Stimulated activated CD8-positive, alpha-beta memory T cell treated with anti-CD3 and anti-CD28 coated beads, Interleukin-4, amount 100 ng/mL, for 24 hours (primary cell): ENCODE results near the gene DGUOK.

Experiments
- DNase-seq: peaks from one replicate; pipeline ENCODE4 v3.0.0-alpha.2; 2020; ENCODE audit warnings: low read depth

DGUOK gene

DNA sequence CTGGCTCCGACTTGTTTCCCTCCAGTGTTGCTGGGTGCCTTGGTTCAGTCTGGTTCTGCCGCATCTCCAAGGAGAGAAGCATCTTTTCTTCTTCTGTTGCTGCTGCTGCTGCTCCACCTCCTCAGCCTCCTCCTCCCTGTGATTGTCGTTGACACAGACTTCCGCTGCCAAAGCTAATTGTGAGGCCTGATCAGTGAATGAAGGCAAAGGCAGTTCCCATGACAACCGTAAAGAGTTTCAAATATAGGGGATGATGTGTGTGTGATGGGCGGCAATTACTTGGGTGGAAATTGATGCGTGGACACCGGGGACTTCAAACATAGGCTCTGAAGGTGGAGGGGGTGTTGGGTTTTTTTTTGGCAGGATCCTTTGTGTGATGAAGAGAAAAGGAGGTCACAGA is 71.8 kb downstream of the DGUOK start:
- no peak for DNase-seq

DNA sequence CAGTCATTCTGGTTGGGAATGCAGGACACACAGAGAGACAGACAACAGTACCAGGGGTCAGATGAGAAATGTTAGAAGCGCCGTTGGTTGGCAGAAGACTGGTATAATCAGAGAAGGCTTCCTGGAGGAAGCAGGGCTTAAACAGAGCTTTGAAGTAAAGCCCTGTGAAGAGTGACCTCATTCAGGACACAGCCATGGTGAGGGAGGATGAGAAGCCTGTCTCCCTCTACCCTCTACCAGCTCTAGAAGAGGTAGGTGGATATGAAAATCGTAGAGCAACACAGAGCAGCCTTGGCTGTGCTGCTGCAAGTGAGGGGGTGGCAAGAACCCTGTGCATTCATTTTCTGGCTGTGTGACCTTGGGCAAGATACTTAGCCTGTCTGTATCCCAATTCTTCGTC is 72.3 kb downstream of the DGUOK start:
- no peak for DNase-seq

DNA sequence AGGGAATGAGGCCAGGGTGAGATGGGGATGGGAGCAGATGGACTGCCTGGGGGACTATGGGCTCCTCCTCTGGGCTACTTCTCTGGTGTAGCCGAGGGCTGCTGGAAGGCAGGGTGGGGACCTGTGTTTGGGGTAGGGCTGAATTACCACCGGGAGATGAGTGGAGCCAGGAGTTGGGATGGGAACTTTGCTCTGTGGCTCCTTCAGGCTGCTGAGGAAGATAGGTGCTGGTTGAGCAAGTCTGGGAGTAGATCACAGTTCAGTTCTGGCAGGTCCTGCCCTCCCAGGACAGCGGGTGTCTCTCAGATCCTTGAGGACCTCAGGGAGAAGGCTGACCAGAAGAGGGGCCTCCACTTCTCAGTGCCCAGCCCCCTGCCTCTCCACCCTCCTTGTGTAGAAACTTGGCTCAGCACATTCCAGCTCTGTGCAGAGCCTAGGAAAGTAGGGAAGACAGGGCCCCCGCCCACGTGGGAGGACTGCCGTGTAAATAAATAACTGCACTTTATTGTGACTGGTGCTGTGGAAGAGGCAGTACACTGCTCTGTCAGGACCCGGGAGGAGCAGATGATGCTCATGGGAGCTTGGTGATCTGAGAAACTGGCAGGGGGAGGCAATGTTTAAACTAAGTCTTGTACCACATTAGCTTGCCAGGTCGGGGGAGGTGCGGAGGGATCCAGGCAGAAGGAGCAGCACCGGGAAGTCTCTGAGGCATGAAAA is 73.4 kb downstream of the DGUOK start:
- no peak for DNase-seq

DNA sequence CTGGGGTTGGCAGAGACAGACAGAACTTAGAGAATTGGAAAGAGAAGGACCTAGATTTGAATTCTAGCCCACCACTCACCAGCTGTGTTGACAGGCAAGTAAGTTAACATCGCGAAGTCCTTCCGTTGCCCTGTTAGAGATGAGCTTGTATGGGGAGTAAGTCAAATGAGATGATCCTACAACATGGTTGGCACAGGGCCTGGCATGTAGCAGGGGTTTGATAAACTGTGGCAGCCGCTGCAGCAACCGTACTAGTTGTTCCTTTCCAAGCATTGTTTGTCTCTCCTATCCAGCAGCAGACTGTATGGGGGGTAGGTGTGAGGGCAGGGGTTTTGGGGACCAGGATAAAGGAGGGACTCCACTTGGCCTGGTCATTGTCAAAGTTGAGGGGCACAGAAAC is 74.0 kb downstream of the DGUOK start:
- no peak for DNase-seq

DNA sequence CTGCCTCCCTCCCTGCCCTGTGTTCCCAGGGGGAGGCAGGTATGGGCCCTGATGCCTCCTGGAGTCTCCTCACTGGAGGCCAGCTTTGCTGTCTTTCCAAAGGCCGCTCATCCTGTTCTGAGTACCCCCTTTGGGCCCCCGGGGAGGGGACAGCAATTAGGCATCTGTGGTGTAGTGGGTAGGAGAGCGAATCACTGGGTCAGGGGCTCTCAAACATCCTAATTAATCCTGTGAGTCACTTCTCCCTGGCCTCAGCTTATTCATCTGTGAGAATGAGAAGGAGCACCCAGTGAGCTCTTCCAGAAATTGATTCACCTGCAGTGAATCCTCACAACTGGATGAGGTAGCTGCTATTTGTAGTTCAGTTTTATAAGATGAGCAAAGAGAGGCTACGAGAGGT is 74.4 kb downstream of the DGUOK start:
- no peak for DNase-seq

DNA sequence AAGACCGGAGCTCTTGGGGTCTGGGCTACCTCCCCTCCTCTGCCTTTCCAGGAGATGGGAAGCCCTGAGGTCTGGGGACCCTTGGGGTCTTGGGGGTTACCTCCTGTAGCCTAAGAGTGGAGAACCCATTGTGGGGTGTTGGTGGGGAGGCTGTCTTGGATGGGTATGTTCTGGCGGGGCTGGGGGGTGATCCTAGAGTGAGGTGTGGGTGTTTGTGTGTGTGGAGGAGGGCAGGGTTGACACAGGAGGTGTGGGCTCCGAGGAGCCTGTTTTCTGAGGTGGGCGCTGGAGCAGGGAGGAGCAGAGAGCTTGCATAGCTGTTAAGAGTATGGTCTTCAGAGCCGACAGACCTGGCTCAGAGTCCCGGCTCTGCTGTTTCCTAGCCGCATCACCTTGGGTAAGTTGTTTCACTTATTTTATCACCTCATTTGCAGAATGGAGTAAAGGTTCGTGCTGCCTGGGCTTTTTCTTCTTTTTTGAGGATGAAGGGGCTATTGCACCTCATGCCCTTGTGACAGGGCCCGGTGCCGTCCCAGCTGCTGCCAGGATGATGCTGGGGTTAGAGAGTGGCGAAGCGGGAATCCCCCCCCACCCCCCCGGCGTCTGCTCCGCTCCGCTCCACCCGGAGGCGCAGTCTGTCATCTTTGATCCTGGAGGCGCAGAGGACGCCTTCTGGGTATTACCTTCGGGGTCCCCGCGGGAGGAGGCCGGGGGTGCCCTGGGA is 75.3 kb downstream of the DGUOK start:
- no peak for DNase-seq

DNA sequence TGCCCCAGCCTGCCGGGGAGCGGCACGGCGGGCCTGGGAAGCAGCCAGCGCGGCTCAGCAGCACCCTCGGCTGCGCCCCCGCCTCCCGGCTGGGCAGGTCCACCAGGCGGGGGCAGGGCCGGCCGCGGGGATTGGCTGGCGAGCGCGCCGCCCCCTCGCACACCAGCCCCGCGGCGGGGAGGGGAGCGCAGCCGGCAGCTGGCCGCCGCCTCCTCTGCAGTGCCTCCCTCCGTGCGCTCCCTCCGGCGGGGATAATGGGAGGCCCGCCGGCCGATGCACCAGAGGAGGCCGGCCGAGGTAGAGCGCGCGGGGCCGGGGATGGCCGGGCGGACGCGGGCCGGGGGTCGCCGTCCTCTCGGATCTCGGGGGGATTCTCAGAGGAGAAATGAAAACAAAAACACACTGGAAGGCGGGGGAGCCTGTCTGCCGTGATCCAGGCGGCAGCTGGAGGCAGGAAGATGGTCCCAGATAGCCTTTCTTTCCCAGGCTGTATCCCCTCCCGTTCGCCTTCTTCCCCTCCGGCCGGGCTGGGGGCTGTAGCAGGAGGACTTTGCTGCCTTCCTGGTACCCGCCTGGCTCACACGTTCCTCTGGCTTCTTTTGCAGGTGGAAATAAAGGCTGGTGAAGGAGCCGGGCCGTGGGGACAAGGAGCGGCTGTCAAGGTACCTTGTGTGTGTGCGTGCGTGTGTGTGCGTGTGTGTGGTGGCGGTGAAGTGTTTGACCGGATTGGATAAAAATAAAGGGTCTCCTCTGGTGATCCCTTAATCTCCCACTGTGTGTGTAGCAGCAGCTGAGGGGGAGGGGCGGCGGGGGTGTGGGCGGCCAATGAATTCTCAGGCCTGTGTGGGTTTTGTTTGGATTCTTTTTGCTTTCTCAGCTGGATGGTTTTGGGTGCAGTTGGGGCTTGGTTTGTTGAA is 76.1 kb downstream of the DGUOK start:
- DNase-seq = peak; percentile 74

DNA sequence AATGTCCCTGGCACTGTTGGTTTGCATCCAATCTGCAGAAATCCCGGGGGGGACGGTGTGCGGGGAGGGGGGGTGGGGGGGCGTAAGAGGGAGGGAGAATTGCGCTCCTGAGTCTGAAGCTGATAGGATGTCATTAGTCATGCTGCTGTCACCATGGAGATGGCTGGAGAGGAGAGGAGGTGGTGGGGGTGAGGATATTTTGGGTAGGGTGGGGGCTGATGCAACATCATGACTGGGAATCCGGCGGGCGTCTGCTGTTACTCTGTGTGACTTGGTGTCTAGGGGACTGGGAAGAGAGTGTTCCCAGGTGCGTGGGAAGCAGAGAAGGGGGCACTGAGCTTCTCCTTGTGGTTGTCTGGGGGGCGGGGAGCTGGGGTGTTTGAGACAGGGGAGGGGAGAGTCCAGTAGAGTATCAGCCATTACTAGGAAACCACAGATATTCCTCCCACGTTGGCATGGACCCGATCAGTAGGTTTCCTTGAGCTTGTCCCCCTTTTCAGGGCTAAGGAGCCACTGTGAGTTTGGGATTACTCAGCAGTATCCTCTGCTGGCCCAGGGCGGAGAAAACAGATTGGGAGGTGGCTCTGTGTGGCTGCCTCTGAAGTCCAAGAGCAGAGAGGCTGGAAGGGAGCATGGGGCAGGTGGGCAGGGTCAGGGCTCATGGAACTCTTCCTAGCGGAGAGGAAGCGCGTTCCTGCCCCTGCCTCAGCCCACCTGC is 77.0 kb downstream of the DGUOK start:
- no peak for DNase-seq

DNA sequence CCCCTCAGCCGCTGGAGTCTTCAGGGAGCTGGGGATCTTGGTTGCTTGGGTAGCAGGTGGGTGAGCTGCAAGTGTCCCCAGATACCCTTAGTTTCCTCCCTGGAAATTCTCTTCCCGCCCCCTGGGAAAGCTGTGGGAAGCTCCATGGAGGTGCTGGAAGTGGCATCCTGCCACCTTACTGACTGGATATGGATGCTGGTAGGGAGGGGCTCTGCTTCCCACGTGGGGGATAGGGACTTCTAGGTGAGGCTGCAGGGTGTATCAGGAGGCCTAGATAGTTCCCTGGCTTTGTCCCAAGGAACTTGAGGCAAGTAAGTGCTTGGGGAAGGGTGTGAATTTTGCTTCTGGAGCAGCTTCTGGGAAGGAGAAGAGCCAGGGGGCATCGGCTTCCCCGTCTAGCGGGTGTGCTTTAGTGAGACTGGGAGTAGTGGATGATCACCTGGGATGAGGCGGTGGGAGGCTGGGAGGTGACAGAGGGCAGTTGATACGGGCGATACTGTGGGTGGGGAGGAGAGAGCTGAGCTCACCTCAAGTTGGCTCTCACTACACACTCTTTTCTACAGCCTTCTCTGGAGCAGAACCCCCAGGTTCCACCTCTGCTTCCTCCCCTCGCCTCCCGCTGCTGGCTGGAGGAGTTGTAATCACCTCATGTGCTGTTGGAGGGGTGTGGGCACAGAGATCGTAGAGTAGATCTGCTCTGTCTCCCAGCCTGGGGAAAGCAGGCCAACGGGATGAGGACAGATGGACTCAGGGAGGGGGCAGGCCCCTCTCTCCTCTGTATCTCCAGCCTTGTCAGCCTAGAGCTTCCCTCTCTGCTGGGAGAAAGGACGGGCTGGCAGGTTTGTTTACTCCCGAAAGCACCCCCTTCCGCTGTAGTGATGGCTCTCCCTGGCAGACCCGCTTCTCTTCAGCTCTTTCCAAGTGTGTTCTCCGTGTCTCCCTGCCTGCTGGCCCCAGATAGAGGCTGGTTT is 77.8 kb downstream of the DGUOK start:
- DNase-seq = no peak

DNA sequence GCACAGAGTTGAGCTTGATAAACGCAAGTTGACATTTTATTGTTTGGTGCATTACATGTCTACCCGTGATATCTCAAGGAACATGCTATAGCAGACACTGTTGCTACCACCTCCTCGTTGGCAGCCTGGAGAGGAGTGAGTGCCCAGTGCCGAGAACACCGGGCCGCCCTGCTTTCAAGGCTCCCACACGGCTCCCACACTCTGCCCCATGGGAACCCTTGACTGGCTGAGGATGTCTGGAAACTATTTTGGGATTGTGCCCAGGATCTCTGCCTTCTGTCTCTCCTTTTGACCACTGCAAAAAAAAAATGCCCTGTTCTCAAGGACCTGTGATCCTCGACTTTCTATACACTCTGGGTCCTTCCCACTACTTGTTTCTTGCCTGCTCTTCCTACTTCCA is 79.1 kb downstream of the DGUOK start:
- DNase-seq = no peak

DNA sequence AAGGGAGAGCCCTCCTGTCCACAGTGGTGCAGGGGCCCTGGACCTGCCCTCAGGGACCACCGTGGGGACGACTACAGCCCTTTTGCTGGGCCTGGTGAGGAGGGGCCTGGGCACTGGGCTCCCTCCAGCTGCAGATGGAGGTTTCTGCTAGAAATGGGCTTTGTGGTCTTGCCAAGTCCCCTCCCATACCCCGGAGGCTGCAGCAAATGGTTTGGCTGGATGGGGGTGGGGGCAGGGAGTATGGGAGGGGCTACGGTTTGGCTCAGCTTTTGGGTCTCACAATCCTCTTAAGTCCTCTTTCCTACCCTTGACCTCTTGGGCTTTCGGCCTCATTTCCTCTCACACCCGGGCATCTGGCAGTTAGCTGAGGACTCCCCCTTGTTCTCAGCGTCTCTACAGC is 79.8 kb downstream of the DGUOK start:
- no peak for DNase-seq

DNA sequence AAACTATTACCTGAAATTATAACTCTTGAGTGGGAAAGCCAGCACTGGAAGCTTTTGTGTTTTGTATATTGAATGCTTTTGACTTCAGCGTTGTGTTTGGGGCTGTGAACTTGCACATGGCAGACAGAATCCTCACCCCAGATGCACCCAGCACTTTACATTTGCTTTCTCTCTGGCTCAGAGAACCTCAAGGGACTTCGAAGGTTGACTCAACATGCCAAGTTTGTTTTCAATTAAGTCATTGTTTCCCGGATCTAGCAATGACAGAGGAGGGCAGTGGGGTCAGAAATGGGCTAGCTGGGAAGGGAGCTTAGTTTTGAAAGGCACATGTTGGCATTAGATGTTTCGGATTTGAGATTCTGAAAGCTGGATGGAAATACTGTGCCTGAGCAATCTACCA is 80.4 kb downstream of the DGUOK start:
- DNase-seq = no peak

DNA sequence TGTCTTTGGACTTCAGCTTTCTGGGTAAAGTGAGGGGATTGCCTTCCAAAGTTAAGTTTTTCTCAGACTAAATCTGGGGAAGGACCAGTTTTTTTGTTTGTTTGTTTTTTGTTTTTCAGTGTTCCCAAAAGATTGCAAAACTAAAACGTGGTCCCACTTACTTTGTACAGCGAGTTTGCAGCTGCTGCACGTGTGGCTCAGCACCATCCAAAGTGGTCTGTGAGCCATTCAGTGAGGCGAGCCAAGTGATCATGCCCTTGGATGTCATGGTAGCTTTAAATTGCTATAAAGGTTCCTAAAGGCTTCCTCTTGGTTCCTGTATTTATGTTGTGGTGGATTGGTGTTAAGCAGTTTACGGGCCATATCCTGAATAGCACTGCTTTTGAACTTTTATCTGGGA is 81.0 kb downstream of the DGUOK start:
- DNase-seq = no peak
